GM23338 (cell line): ENCODE data around the gene PIK3CB. TPM values are rescaled to one million over a fixed set of nuclear protein-coding genes. Genes with fewer than 3 reads are reported as not detected.

ENCODE experiments used
- ATAC-seq: fragments of 200-7000 bp; cut with Tn5 transposase; 3 replicates; pipeline ENCODE4 v1.9.1; 2020
- DNase-seq: peaks from one replicate; pipeline ENCODE4 v3.0.0-alpha.2; 2015; ENCODE audit warnings: low spot score
- H2AFZ ChIP-seq: fragments of 200-600 bp; sonication (generic); 2 replicates; pipeline ENCODE4 v1.8.0; 2016; ENCODE audit warnings: antibody characterized with exemption, mild to moderate bottlenecking, moderate library complexity
- H3F3A ChIP-seq: fragments of 200-600 bp; sonication (generic); replicated peaks from 2 replicates; pipeline ENCODE4 v1.8.0; 2017; ENCODE audit warnings: antibody characterized with exemption, mixed run types, low read depth
- H3K27ac ChIP-seq: fragments of 200-600 bp; sonication (generic); 2 replicates; pipeline ENCODE4 v1.6.1; 2016; ENCODE audit warnings: low read depth
- H3K27me3 ChIP-seq: fragments of 200-600 bp; sonication (generic); 2 replicates; pipeline ENCODE4 v1.8.0; 2016; ENCODE audit warnings: mild to moderate bottlenecking, mixed run types, moderate library complexity; ENCODE audit not compliant: insufficient read depth
- H3K36me3 ChIP-seq: fragments of 200-600 bp; sonication (generic); 2 replicates; pipeline ENCODE4 v1.8.0; 2016; ENCODE audit warnings: mild to moderate bottlenecking; ENCODE audit not compliant: insufficient read depth
- H3K4me1 ChIP-seq: fragments of 200-600 bp; sonication (generic); 2 replicates; pipeline ENCODE4 v1.8.0; 2016; ENCODE audit warnings: mild to moderate bottlenecking, moderate library complexity; ENCODE audit not compliant: insufficient read depth
- H3K4me2 ChIP-seq: fragments of 200-600 bp; sonication (generic); 2 replicates; pipeline ENCODE4 v1.7.1; 2017; ENCODE audit warnings: mixed run types
- H3K4me3 ChIP-seq: fragments of 200-600 bp; sonication (generic); 2 replicates; pipeline ENCODE4 v1.6.1; 2016; ENCODE audit warnings: mixed run types
- H3K79me2 ChIP-seq: fragments of 200-600 bp; sonication (generic); replicated peaks from 2 replicates; pipeline ENCODE4 v1.8.0; 2017; ENCODE audit warnings: mild to moderate bottlenecking; ENCODE audit not compliant: insufficient read depth
- H3K9me2 ChIP-seq: fragments of 200-600 bp; sonication (generic); 2 replicates; pipeline ENCODE4 v1.8.0; 2017; ENCODE audit not compliant: insufficient read depth
- H4K20me1 ChIP-seq: fragments of 200-600 bp; sonication (generic); replicated peaks from 2 replicates; pipeline ENCODE4 v1.8.0; 2017; ENCODE audit warnings: mild to moderate bottlenecking; ENCODE audit not compliant: insufficient read depth
- H3K27ac Mint-ChIP-seq: 2 replicates; pipeline ENCODE4 v1.8.0; 2020; ENCODE audit warnings: inconsistent platforms, mild to moderate bottlenecking, moderate library complexity, mixed read lengths
- H3K27me3 Mint-ChIP-seq: 3 replicates; pipeline ENCODE4 v1.8.0; 2022; ENCODE audit warnings: low read depth, mild to moderate bottlenecking, moderate library complexity, mixed read lengths, inconsistent platforms; ENCODE audit not compliant: insufficient read depth, poor library complexity
- H3K36me3 Mint-ChIP-seq: 3 replicates; pipeline ENCODE4 v1.8.0; 2021; ENCODE audit warnings: low read depth, mild to moderate bottlenecking, inconsistent platforms, moderate library complexity, mixed read lengths
- H3K4me1 Mint-ChIP-seq: 3 replicates; pipeline ENCODE4 v1.8.0; 2020; ENCODE audit warnings: mild to moderate bottlenecking, inconsistent platforms, mixed read lengths
- H3K4me3 Mint-ChIP-seq: 3 replicates; pipeline ENCODE4 v1.8.0; 2021; ENCODE audit warnings: moderate library complexity, mild to moderate bottlenecking, inconsistent platforms, mixed read lengths
- H3K9me3 Mint-ChIP-seq: 3 replicates; pipeline ENCODE4 v1.8.0; 2020; ENCODE audit warnings: moderate library complexity, mild to moderate bottlenecking, inconsistent platforms, mixed read lengths
- CREB1 ChIP-seq: fragments of 250-450 bp; sonication (Bioruptor Pico); IDR thresholded peaks from 2 replicates; pipeline ENCODE4 v1.5.0; 2020; ENCODE audit warnings: low read depth, mild to moderate bottlenecking, moderate library complexity
- CTCF ChIP-seq, 2 experiments: fragments of 200-600 bp in 1 of 2; sonication (generic) in 1 of 2; conservative IDR thresholded peaks; 2 replicates each; pipeline versions ENCODE4 v1.5.1 to v1.6.1; 2016 to 2017; ENCODE audit warnings: antibody characterized with exemption in 2 of 2, low read depth in 2 of 2, mild to moderate bottlenecking in 2 of 2, moderate library complexity in 1 of 2
- ETS1 ChIP-seq: IDR thresholded peaks from 2 replicates; pipeline ENCODE4 v1.6.1; 2016; ENCODE audit warnings: antibody characterized with exemption
- EZH2 ChIP-seq: fragments of 200-600 bp; sonication (generic); IDR thresholded peaks from one replicate; pipeline ENCODE4 v1.8.0; 2017; ENCODE audit warnings: antibody characterized with exemption, mild to moderate bottlenecking, low read depth; ENCODE audit not compliant: unreplicated experiment
- EZH2phosphoT487 ChIP-seq: fragments of 200-600 bp; sonication (generic); IDR thresholded peaks from one replicate; pipeline ENCODE4 v1.8.1; 2018; ENCODE audit warnings: antibody characterized with exemption; ENCODE audit not compliant: unreplicated experiment
- JUNB ChIP-seq: IDR thresholded peaks from one replicate; pipeline ENCODE4 v1.6.1; 2016; ENCODE audit warnings: antibody characterized with exemption; ENCODE audit not compliant: unreplicated experiment
- NANOG ChIP-seq: IDR thresholded peaks from 2 replicates; pipeline ENCODE4 v1.6.1; 2016; ENCODE audit warnings: antibody characterized with exemption, borderline replicate concordance
- POLR2AphosphoS5 ChIP-seq: IDR thresholded peaks from 2 replicates; pipeline ENCODE4 v1.6.1; 2016; ENCODE audit warnings: antibody characterized with exemption, low read depth
- REST ChIP-seq: IDR thresholded peaks from one replicate; pipeline ENCODE4 v1.6.1; 2018; ENCODE audit warnings: antibody characterized with exemption; ENCODE audit not compliant: unreplicated experiment
- STAT1 ChIP-seq: IDR thresholded peaks from one replicate; pipeline ENCODE4 v1.6.1; 2016; ENCODE audit warnings: antibody characterized with exemption; ENCODE audit not compliant: unreplicated experiment
- ZNF114 ChIP-seq: fragments of 250-450 bp; sonication (Bioruptor Pico); IDR thresholded peaks from 2 replicates; pipeline ENCODE4 v1.5.0; 2020; ENCODE audit warnings: mild to moderate bottlenecking, moderate library complexity
- ZNF331 ChIP-seq: fragments of 250-450 bp; sonication (Bioruptor Pico); IDR thresholded peaks from 2 replicates; pipeline ENCODE4 v1.5.0; 2020; ENCODE audit warnings: low read depth, mild to moderate bottlenecking, moderate library complexity
- ZNF462 ChIP-seq: fragments of 250-450 bp; sonication (Bioruptor Pico); IDR thresholded peaks from 2 replicates; pipeline ENCODE4 v1.5.0; 2020; ENCODE audit warnings: mild to moderate bottlenecking, moderate library complexity
- polyA plus RNA-seq: library from polyadenylated mRNA; unstranded; fragments of >200 nt; fragmentation: Nextera tagmentation; extraction: Ambion mirVana; gene quantifications from 2 replicates; pipeline ENCODE4 v1.2.1, GENCODE V29; 2016
- total RNA-seq: library from RNA; depleted of rRNA; stranded (reverse); fragments of >200 nt; shearing (Covaris generic); gene quantifications from 2 replicates; pipeline ENCODE4 v1.2.3, GENCODE V29; 2014

Gene PIK3CB
- total and polyA plus RNA-seq, 2 experiments from 2014 or later: 13.3 to 32.4 TPM

- H3K27me3 ChIP-seq: no peaks in the 10 kb centered on the region
- Mint-ChIP-seq H3K4me1 (no peaks in the 10 kb centered on the region), H3K27me3 (no peaks in the 10 kb centered on the region), H3K36me3 (peaks cover 22% of the 10 kb centered on the region; the same call in 2 of the 3 replicates), H3K4me3 (no peak overlapping the region), H3K9me3 (no peaks in the 10 kb centered on the region), H3K27ac (no peak overlapping the region)
- TF ChIP-seq ZNF114 (CRISPR knock-in tag) (no peak), POLR2AphosphoS5 (no peak), STAT1 (no peak), EZH2phosphoT487 (no peak), REST (no peak), ZNF331 (CRISPR knock-in tag) (no peak), CTCF (conservative IDR thresholded peaks at IDR 0.05; ENCODE audit: low read depth in 2 of 2) (no peak), JUNB (no peak), ZNF462 (CRISPR knock-in tag) (no peak), NANOG (no peak), CREB1 (CRISPR knock-in tag) (no peak), EZH2 (no peak), ETS1 (no peak)
- H2AFZ ChIP-seq: no peak overlapping the region
- DNase-seq (no peak), ATAC-seq (no peak)
- H4K20me1 ChIP-seq: no peaks in the 10 kb centered on the region; the same call in 1 of the 2 replicates
- H3K4me1 ChIP-seq: no peaks in the 10 kb centered on the region
- H3K9me2 ChIP-seq: no peaks in the 10 kb centered on the region
- no peaks in the 10 kb centered on the region for H3K36me3 ChIP-seq
- no peak overlapping the region for H3K4me2 ChIP-seq
- no peaks in the 10 kb centered on the region for H3K79me2 ChIP-seq
- H3K27ac ChIP-seq: no peak overlapping the region
- no peaks in the 10 kb centered on the region for H3F3A ChIP-seq
- H3K4me3 ChIP-seq: no peak overlapping the region
Observed at GRCh38 chr3:138690036-138690435, 144.7 kb downstream of the PIK3CB start.
